IMR-90 (cell line): ENCODE results near the gene FGGY.

Experiments used
- BHLHE40 ChIP-seq: fragments of 150-350 bp; IDR thresholded peaks from 2 replicates; pipeline ENCODE4 v1.6.1; 2016; ENCODE audit warnings: mild to moderate bottlenecking, low read depth, low read length
- CTCF ChIP-seq: conservative IDR thresholded peaks from 2 replicates; pipeline ENCODE4 v1.5.1; 2012; ENCODE audit warnings: mild to moderate bottlenecking, low read depth, low read length, improper control_type of control experiment
- FOS ChIP-seq: fragments of 150-350 bp; IDR thresholded peaks from 2 replicates; pipeline ENCODE4 v1.6.1; 2016; ENCODE audit warnings: low read depth, low read length
- MAZ ChIP-seq: IDR thresholded peaks from 2 replicates; pipeline ENCODE4 v1.6.1; 2012; ENCODE audit warnings: low read depth, mild to moderate bottlenecking, low read length, improper control_type of control experiment, moderate library complexity, borderline replicate concordance
- MXI1 ChIP-seq: IDR thresholded peaks from 2 replicates; pipeline ENCODE4 v1.6.1; 2012; ENCODE audit warnings: low read depth, mild to moderate bottlenecking, low read length, moderate library complexity, borderline replicate concordance
- POLR2A ChIP-seq: IDR thresholded peaks from 2 replicates; pipeline ENCODE4 v1.6.1; 2012; ENCODE audit warnings: mild to moderate bottlenecking, low read depth, low read length
- RAD21 ChIP-seq: IDR thresholded peaks from 2 replicates; pipeline ENCODE4 v1.6.1; 2012; ENCODE audit warnings: low read length, improper control_type of control experiment
- RCOR1 ChIP-seq: IDR thresholded peaks from 2 replicates; pipeline ENCODE4 v1.6.1; 2012; ENCODE audit warnings: mild to moderate bottlenecking, low read length, improper control_type of control experiment; ENCODE audit not compliant: insufficient replicate concordance
- RFX5 ChIP-seq: IDR thresholded peaks from 2 replicates; pipeline ENCODE4 v1.8.0; 2012; ENCODE audit warnings: low read depth, mild to moderate bottlenecking, low read length, moderate library complexity
- SMC3 ChIP-seq: fragments of 150-350 bp; IDR thresholded peaks from 2 replicates; pipeline ENCODE4 v1.6.1; 2016; ENCODE audit warnings: low read depth, mild to moderate bottlenecking, antibody characterized with exemption, low read length, moderate library complexity

- no peak for TF ChIP-seq RFX5
- TF ChIP-seq RCOR1, result no peak
- no peak for TF ChIP-seq CTCF
- TF ChIP-seq RAD21, result no peak
- TF ChIP-seq MAZ, result no peak
- no peak for TF ChIP-seq FOS
- TF ChIP-seq SMC3, result no peak
- no peak for TF ChIP-seq BHLHE40
- no peak for TF ChIP-seq POLR2A
- TF ChIP-seq MXI1, result no peak
Measured at GRCh38 chr1:59803458-59804038, 506.7 kb downstream of the FGGY start.
